Neuronal stem cell (in vitro differentiated cells): ENCODE measurements around the gene ASIC5.

Source experiments
- DNase-seq: peaks from one replicate; pipeline ENCODE4 v3.0.0-alpha.2; 2013; ENCODE audit warnings: low spot score
- H2AFZ ChIP-seq: one replicate; pipeline ENCODE4 v1.6.1; 2013; ENCODE audit warnings: mild to moderate bottlenecking, low read length, inconsistent platforms
- H2AK5ac ChIP-seq: 2 replicates; pipeline ENCODE4 v1.6.1; 2013; ENCODE audit warnings: low read depth, mild to moderate bottlenecking, inconsistent platforms, low read length, moderate library complexity, mixed read lengths
- H2BK120ac ChIP-seq: 2 replicates; pipeline ENCODE4 v1.6.1; 2013; ENCODE audit warnings: low read depth, mild to moderate bottlenecking, inconsistent platforms, low read length, moderate library complexity, mixed read lengths
- H2BK12ac ChIP-seq: one replicate; pipeline ENCODE4 v1.6.1; 2013; ENCODE audit warnings: low read length, inconsistent platforms
- H2BK15ac ChIP-seq: 2 replicates; pipeline ENCODE4 v1.6.1; 2013; ENCODE audit warnings: mild to moderate bottlenecking, low read length, inconsistent platforms, mixed read lengths
- H2BK5ac ChIP-seq: one replicate; pipeline ENCODE4 v1.6.1; 2013; ENCODE audit warnings: inconsistent platforms, mild to moderate bottlenecking, low read length, moderate library complexity
- H3K14ac ChIP-seq: one replicate; pipeline ENCODE4 v1.6.1; 2013; ENCODE audit warnings: low read length, inconsistent platforms
- H3K18ac ChIP-seq: 2 replicates; pipeline ENCODE4 v1.6.1; 2013; ENCODE audit warnings: low read length, inconsistent platforms
- H3K23ac ChIP-seq: 2 replicates; pipeline ENCODE4 v1.6.1; 2013; ENCODE audit warnings: low read depth, mild to moderate bottlenecking, mixed read lengths, low read length, inconsistent platforms; ENCODE audit not compliant: poor library complexity
- H3K27ac ChIP-seq: replicated peaks from 3 replicates; pipeline ENCODE4 v1.5.1; 2013; ENCODE audit warnings: low read length, inconsistent platforms
- H3K27me3 ChIP-seq, 3 experiments: 2 replicates each; pipeline ENCODE4 v1.6.1; 2013; ENCODE audit warnings: low read length in 3 of 3, mild to moderate bottlenecking in 2 of 3, inconsistent platforms in 1 of 3, low read depth in 1 of 3, mixed read lengths in 1 of 3, moderate library complexity in 1 of 3; ENCODE audit not compliant: control insufficient read depth in 3 of 3, insufficient read depth in 3 of 3
- H3K36me3 ChIP-seq, 2 donors: replicated peaks in 1 of 2; 2 replicates each; pipeline ENCODE4 v1.6.1; 2013; ENCODE audit warnings: low read length in 2 of 2; ENCODE audit not compliant: control insufficient read depth in 2 of 2, insufficient read depth in 2 of 2
- H3K4ac ChIP-seq: 2 replicates; pipeline ENCODE4 v1.6.1; 2013; ENCODE audit warnings: inconsistent platforms, mild to moderate bottlenecking, low read length, moderate library complexity
- H3K4me1 ChIP-seq, 2 donors: 1 replicate in 1 of 2; 2 replicates in 1 of 2; pipeline ENCODE4 v1.6.1; 2013; ENCODE audit warnings: low read length in 2 of 2, low read depth in 1 of 2; ENCODE audit not compliant: control insufficient read depth in 2 of 2, insufficient read depth in 1 of 2
- H3K4me2 ChIP-seq: one replicate; pipeline ENCODE4 v1.6.1; 2013; ENCODE audit warnings: mild to moderate bottlenecking, low read length, inconsistent platforms; ENCODE audit not compliant: insufficient read depth, poor library complexity, severe bottlenecking
- H3K4me3 ChIP-seq, 2 donors: 2 replicates each; pipeline ENCODE4 v1.5.1; 2013; ENCODE audit warnings: low read length in 2 of 2, mild to moderate bottlenecking in 2 of 2, inconsistent platforms in 1 of 2, moderate library complexity in 1 of 2
- H3K79me1 ChIP-seq: one replicate; pipeline ENCODE4 v1.6.1; 2013; ENCODE audit warnings: low read depth, mild to moderate bottlenecking, inconsistent platforms, low read length, moderate library complexity
- H3K9ac ChIP-seq: one replicate; pipeline ENCODE4 v1.6.1; 2013; ENCODE audit warnings: mild to moderate bottlenecking, low read depth, low read length, inconsistent platforms; ENCODE audit not compliant: poor library complexity
- H3K9me3 ChIP-seq, 2 donors: replicated peaks in 1 of 2; 2 replicates each; pipeline versions ENCODE3 to v1.6.1; 2013; ENCODE audit warnings: low read length in 2 of 2, mild to moderate bottlenecking in 2 of 2, inconsistent platforms in 1 of 2, low read depth in 1 of 2, mixed read lengths in 1 of 2, moderate library complexity in 1 of 2; ENCODE audit not compliant: control insufficient read depth in 2 of 2, insufficient read depth in 1 of 2
- H4K8ac ChIP-seq: one replicate; pipeline ENCODE4 v1.6.1; 2013; ENCODE audit warnings: low read depth, mild to moderate bottlenecking, inconsistent platforms, low read length, moderate library complexity
- H4K91ac ChIP-seq: one replicate; pipeline ENCODE4 v1.6.1; 2013; ENCODE audit warnings: low read length, low read depth, mild to moderate bottlenecking, inconsistent platforms; ENCODE audit not compliant: poor library complexity
- WGBS, 2 donors: extraction: QIAGEN DNeasy Blood & Tissue Kit; methylation state at CpG; one replicate each; pipeline ENCODE4 v1.1.7; 2013; ENCODE audit warnings: missing lambda C conversion rate in 2 of 2, mixed read lengths in 1 of 2; ENCODE audit not compliant: insufficient read length in 2 of 2, insufficient replicate concordance in 1 of 2; ENCODE audit errors: extremely low coverage in 2 of 2; 5-methylcytosine and 5-hydroxymethylcytosine counted together

The ASIC5 gene

DNA sequence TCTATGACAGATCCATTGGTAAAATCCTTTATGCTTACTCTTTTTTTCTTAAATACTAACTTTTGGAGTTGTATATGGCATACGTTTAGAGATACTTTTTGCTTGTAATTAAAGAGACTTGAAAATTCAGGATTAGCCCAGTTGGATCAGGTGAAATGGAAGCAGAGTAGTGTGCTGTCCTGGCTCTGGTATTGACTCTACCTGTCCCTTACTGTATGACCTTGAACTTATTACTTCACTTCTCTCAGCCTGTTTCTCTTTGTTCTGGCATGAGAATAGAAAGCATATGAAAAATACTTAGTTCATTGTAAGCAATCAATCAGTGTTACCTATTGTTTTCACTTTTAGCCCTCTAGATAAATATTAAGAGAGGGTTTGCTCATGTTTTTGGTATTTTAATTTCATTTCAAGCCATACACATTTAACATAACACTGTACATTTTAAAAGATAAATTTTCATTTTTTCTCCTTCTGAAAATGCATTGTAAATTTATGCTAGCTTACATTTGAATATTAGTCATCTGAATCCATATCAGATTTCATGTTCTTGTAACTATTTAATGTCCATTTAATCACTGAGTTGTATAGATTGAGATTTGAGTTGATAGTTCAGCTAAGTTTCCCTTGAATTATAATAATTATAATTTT lies 71.4 kb downstream of the ASIC5 start:
- no peak overlapping the region for H3K9ac ChIP-seq
- no peak overlapping the region for H2BK12ac ChIP-seq
- no peak overlapping the region for H4K8ac ChIP-seq
- no peak overlapping the region for H3K18ac ChIP-seq
- no peaks in the 10 kb centered on the region for H3K4me1 ChIP-seq
- no peak overlapping the region for H2BK120ac ChIP-seq
- H3K27ac ChIP-seq: no peak overlapping the region
- H3K14ac ChIP-seq: no peak overlapping the region
- peaks cover 0 to 2% of the 10 kb centered on the region in 2 donors for H3K36me3 ChIP-seq
- H3K23ac ChIP-seq: no peak overlapping the region
- DNase-seq: no peak
- no peak overlapping the region for H2AFZ ChIP-seq
- H4K91ac ChIP-seq: no peak overlapping the region
- WGBS, 2 donors: no CpG with 5 or more reads among the region's 1 CpG
- no peak overlapping the region for H2AK5ac ChIP-seq
- no peak overlapping the region for H2BK5ac ChIP-seq
- H3K4me3 ChIP-seq: no peak overlapping the region
- H3K27me3 ChIP-seq: no peaks in the 10 kb centered on the region
- no peak overlapping the region for H3K4ac ChIP-seq
- no peaks in the 10 kb centered on the region for H3K9me3 ChIP-seq
- no peaks in the 10 kb centered on the region for H3K79me1 ChIP-seq
- H2BK15ac ChIP-seq: no peak overlapping the region
- H3K4me2 ChIP-seq: no peak overlapping the region

DNA sequence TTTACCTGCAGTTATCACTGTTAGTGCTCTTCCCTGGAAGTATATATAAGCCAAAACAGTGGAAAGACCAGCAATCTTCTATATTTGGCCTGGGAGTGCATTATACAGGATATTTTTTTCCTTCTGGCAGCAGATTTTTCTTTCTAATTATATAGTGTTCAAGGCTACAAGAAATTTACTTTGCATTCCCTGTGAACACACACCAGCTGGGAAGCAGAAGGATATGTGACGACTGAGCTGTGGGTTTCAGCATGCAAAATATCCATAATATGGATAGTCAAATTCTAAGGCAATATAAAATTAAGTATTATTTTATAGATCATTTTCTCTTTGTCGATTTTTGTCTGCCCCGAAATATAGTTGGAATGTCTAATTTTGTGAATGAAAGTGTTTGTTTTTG lies 76.1 kb downstream of the ASIC5 start:
- H2AFZ ChIP-seq: no peak overlapping the region
- H3K9me3 ChIP-seq: no peaks in the 10 kb centered on the region
- H3K23ac ChIP-seq: no peak overlapping the region
- H4K8ac ChIP-seq: no peak overlapping the region
- H2AK5ac ChIP-seq: no peak overlapping the region
- H3K9ac ChIP-seq: no peak overlapping the region
- H3K79me1 ChIP-seq: no peaks in the 10 kb centered on the region
- no peaks in the 10 kb centered on the region for H3K4me1 ChIP-seq
- H3K4me2 ChIP-seq: no peak overlapping the region
- no CpG with 5 or more reads among the region's 3 CpGs for WGBS, 2 donors
- H2BK12ac ChIP-seq: no peak overlapping the region
- peaks cover 0 to 5% of the 10 kb centered on the region in 2 donors for H3K36me3 ChIP-seq
- no peak overlapping the region for H3K4ac ChIP-seq
- H3K18ac ChIP-seq: no peak overlapping the region
- no peak overlapping the region for H3K4me3 ChIP-seq
- DNase-seq: no peak
- H3K27ac ChIP-seq: no peak overlapping the region
- no peak overlapping the region for H3K14ac ChIP-seq
- H2BK15ac ChIP-seq: no peak overlapping the region
- no peak overlapping the region for H2BK5ac ChIP-seq
- no peaks in the 10 kb centered on the region for H3K27me3 ChIP-seq
- H4K91ac ChIP-seq: no peak overlapping the region
- H2BK120ac ChIP-seq: no peak overlapping the region

DNA sequence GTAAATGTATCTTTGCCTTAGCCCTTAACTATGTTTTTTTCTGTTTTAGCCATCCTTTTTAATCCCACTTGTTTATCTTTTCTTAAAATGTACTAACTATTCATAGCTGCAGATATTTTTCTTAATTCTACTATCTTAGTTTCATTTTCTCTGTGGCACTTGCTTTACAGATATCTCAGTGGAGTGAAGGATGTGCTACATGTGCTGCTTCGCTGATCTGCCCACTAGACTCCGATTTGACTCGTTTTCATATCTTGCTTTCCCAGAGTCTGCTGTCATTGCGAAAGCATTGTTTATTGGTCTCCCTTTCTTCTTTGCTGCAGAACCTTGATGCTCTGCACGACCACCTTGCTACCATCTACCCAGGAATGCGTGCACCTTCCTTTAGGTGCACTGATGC lies 76.7 kb downstream of the ASIC5 start:
- H3K4me2 ChIP-seq: no peak overlapping the region
- no peak overlapping the region for H3K4me3 ChIP-seq
- no peaks in the 10 kb centered on the region for H3K27me3 ChIP-seq
- H2AFZ ChIP-seq: no peak overlapping the region
- H3K9me3 ChIP-seq: no peaks in the 10 kb centered on the region
- peaks cover 0 to 5% of the 10 kb centered on the region in 2 donors for H3K36me3 ChIP-seq
- H2AK5ac ChIP-seq: no peak overlapping the region
- H4K8ac ChIP-seq: no peak overlapping the region
- H2BK5ac ChIP-seq: no peak overlapping the region
- no peak for DNase-seq
- no CpG with 5 or more reads among the region's 6 CpGs for WGBS, 2 donors
- no peak overlapping the region for H2BK12ac ChIP-seq
- H3K27ac ChIP-seq: no peak overlapping the region
- no peaks in the 10 kb centered on the region for H3K4me1 ChIP-seq
- H3K14ac ChIP-seq: no peak overlapping the region
- no peak overlapping the region for H3K9ac ChIP-seq
- H2BK15ac ChIP-seq: no peak overlapping the region
- no peak overlapping the region for H3K18ac ChIP-seq
- no peak overlapping the region for H3K23ac ChIP-seq
- no peaks in the 10 kb centered on the region for H3K79me1 ChIP-seq
- H4K91ac ChIP-seq: no peak overlapping the region
- no peak overlapping the region for H3K4ac ChIP-seq
- no peak overlapping the region for H2BK120ac ChIP-seq

DNA sequence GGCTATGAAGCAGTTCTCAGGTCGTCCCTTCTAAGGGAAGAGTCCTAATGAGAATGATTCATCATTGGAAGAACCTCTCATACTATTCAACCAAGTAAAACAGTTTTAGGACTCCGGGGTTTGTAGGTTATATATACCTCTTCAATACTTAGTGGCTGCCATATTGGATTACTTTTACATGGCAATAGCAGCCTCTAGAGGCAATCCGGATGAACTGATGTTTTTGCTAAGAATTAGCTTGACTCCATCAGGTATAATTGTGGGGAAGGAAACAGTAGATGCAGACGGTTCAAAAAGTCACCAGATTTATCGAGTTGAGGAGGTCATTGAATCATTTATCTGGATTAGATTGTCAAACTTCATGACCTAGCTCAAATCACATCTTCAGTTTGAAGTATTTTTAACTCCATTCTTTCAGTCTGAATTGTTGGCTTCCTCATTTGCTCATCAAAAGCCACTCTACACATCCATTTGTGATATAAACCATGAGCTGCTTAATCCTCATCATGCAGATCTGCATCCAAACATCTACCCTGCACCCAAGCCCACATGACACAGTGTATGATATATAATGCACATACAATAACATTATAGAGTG lies 78.9 kb downstream of the ASIC5 start:
- no peak overlapping the region for H3K4ac ChIP-seq
- no peaks in the 10 kb centered on the region for H3K4me1 ChIP-seq
- H2BK12ac ChIP-seq: no peak overlapping the region
- H3K9ac ChIP-seq: no peak overlapping the region
- H3K27me3 ChIP-seq: no peaks in the 10 kb centered on the region
- H3K27ac ChIP-seq: no peak overlapping the region
- no peak overlapping the region for H4K8ac ChIP-seq
- H3K18ac ChIP-seq: no peak overlapping the region
- no peaks in the 10 kb centered on the region for H3K9me3 ChIP-seq
- peak overlapping the region; percentile 52 for H2AFZ ChIP-seq
- H3K4me2 ChIP-seq: no peak overlapping the region
- H2AK5ac ChIP-seq: no peak overlapping the region
- H4K91ac ChIP-seq: no peak overlapping the region
- H3K79me1 ChIP-seq: no peaks in the 10 kb centered on the region
- H3K4me3 ChIP-seq: no peak overlapping the region
- peaks cover 0 to 5% of the 10 kb centered on the region in 2 donors for H3K36me3 ChIP-seq
- peak; percentile 18 for DNase-seq
- no peak overlapping the region for H2BK15ac ChIP-seq
- no peak overlapping the region for H3K14ac ChIP-seq
- H2BK5ac ChIP-seq: no peak overlapping the region
- H3K23ac ChIP-seq: no peak overlapping the region
- WGBS, 2 donors: no CpG with 5 or more reads among the region's 5 CpGs
- H2BK120ac ChIP-seq: no peak overlapping the region
